Activated naive CD8-positive, alpha-beta T cell (primary cell): Measurements from ENCODE around the gene RANBP3.

ENCODE experiments used
- H3K27ac Mint-ChIP-seq: one replicate; pipeline ENCODE4 v1.8.0; 2021; ENCODE audit warnings: mixed read lengths
- H3K27me3 Mint-ChIP-seq: one replicate; pipeline ENCODE4 v1.8.0; 2021; ENCODE audit warnings: mixed read lengths
- H3K36me3 Mint-ChIP-seq: one replicate; pipeline ENCODE4 v1.8.0; 2021; ENCODE audit warnings: mixed read lengths
- H3K4me1 Mint-ChIP-seq: one replicate; pipeline ENCODE4 v1.8.0; 2021; ENCODE audit warnings: low read depth, mixed read lengths
- H3K4me3 Mint-ChIP-seq: one replicate; pipeline ENCODE4 v1.8.0; 2021; ENCODE audit warnings: mild to moderate bottlenecking, mixed read lengths
- H3K9me3 Mint-ChIP-seq: one replicate; pipeline ENCODE4 v1.8.0; 2021; ENCODE audit warnings: low read depth, mixed read lengths

The RANBP3 gene

GRCh38 chr19:5985098-5985783 is 7.3 kb upstream of the RANBP3 start:
- Mint-ChIP-seq H3K4me3 (no peak overlapping the region), H3K36me3 (no peaks in the 10 kb centered on the region), H3K9me3 (no peaks in the 10 kb centered on the region), H3K27ac (no peak overlapping the region), H3K27me3 (no peaks in the 10 kb centered on the region), H3K4me1 (peaks cover 23% of the 10 kb centered on the region)

GRCh38 chr19:5984600-5984999 is 6.7 kb upstream of the RANBP3 start:
- Mint-ChIP-seq H3K4me3 (no peak overlapping the region), H3K36me3 (no peaks in the 10 kb centered on the region), H3K27me3 (no peaks in the 10 kb centered on the region), H3K9me3 (no peaks in the 10 kb centered on the region), H3K27ac (no peak overlapping the region), H3K4me1 (peaks cover 24% of the 10 kb centered on the region)

DNA sequence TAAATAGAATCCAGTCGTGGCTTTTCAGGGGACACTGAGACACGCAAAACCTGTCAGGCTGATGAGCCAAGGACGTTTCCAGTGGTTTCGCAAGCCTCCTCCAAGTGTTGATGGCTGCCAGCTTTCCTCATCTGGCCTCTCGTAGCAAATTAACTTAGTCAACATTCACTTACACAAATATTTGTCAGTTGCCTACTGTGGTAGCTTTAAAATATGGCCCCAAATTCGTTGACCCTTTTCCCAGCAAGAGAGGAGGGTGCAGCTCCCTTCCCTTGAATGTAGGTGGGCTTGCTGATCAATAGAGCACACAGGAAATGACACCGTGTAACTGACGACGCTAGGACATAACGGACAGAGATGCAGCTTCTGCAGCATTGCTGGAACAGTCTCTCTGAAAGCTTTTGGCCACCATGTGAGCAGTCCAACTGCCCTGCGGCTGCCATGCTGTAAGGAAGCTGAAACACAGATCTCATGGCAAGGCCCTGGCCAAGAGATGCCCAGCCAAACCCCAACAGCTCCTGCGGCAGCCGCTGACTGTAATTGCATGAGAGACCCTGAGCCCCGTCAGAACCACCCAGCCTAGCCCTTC is 5.5 kb upstream of the RANBP3 start:
- Mint-ChIP-seq H3K4me3 (no peak overlapping the region), H3K36me3 (no peaks in the 10 kb centered on the region), H3K27me3 (no peaks in the 10 kb centered on the region), H3K27ac (peak overlapping the region; percentile 75), H3K4me1 (peaks cover 27% of the 10 kb centered on the region), H3K9me3 (no peaks in the 10 kb centered on the region)

GRCh38 chr19:5978606-5979552 is 939 bp upstream of the RANBP3 start:
- peaks cover 8% of the 10 kb centered on the region for H3K36me3 Mint-ChIP-seq
- no peaks in the 10 kb centered on the region for H3K27me3 Mint-ChIP-seq
- H3K27ac Mint-ChIP-seq: peak overlapping the region; percentile 96
- H3K4me1 Mint-ChIP-seq: peaks cover 54% of the 10 kb centered on the region
- no peaks in the 10 kb centered on the region for H3K9me3 Mint-ChIP-seq
- peak overlapping the region; percentile 97 for H3K4me3 Mint-ChIP-seq

DNA sequence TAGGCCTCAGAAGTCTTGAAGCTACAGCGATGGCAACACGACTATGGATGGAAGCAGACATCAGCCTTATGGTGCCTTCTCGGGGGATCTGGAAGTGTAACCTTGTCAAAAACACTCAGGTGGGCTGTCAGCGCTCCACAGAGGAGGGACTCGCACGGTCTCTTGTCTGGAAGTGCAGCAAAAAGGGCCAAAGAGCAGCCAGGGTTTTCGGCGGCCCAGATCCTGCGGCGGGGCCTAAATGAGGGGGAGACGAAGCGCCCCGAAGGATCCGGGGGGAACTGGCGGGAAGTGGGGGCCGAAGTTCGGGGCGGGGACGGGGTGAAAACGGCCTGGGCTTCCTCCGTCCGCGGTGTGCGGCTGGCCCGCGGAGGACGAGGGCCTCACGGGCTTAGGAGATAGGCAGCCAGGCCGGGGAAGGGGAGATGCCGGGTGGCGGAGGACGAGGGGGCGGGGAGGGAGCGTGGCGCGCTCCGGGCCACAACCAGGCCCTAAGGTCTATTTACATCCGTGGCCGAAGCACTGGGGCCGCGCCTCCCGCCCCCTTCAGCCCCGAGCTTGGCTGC is 637 bp downstream of the RANBP3 start:
- Mint-ChIP-seq H3K27me3 (no peaks in the 10 kb centered on the region), H3K4me1 (peaks cover 53% of the 10 kb centered on the region), H3K9me3 (no peaks in the 10 kb centered on the region), H3K4me3 (peak overlapping the region; percentile 97), H3K36me3 (peaks cover 8% of the 10 kb centered on the region), H3K27ac (peak overlapping the region; percentile 97)

DNA sequence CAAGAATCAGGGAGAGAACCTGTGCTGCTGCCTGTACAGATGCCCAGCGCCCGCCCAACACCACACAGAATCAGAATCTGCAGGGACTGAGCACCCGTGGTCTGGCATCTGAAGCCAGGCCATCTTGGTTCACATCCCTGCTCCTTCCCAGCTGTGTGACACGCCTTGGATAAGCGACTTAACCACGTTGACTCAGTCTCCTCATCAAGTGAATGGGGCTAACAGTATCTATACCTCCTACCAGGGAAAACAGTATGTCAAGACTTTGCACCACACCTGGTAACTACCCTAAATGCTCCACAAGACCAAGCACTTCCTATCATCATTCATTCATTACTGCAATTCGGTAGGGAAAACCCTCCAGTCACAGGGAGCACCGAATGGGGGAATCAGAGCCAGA is 1.2 kb downstream of the RANBP3 start:
- peaks cover 58% of the 10 kb centered on the region for H3K4me1 Mint-ChIP-seq
- H3K27me3 Mint-ChIP-seq: no peaks in the 10 kb centered on the region
- peaks cover 8% of the 10 kb centered on the region for H3K36me3 Mint-ChIP-seq

GRCh38 chr19:5975388-5975728 is 2.6 kb downstream of the RANBP3 start:
- Mint-ChIP-seq H3K36me3 (peaks cover 12% of the 10 kb centered on the region), H3K27ac (peak overlapping the region; percentile 87), H3K4me1 (peaks cover 69% of the 10 kb centered on the region), H3K4me3 (peak overlapping the region; percentile 97), H3K9me3 (no peaks in the 10 kb centered on the region), H3K27me3 (no peaks in the 10 kb centered on the region)

More for the DNA sequence above, 1.2 kb downstream of the RANBP3 start:
- H3K4me3 Mint-ChIP-seq: peak overlapping the region; percentile 97
- H3K9me3 Mint-ChIP-seq: no peaks in the 10 kb centered on the region
- peak overlapping the region; percentile 97 for H3K27ac Mint-ChIP-seq

GRCh38 chr19:5974721-5975387 is 3.1 kb downstream of the RANBP3 start:
- Mint-ChIP-seq H3K4me1 (peaks cover 73% of the 10 kb centered on the region), H3K9me3 (no peaks in the 10 kb centered on the region), H3K36me3 (peaks cover 12% of the 10 kb centered on the region), H3K27ac (peak overlapping the region; percentile 87), H3K4me3 (peak overlapping the region; percentile 97), H3K27me3 (no peaks in the 10 kb centered on the region)

GRCh38 chr19:5973867-5974635 is 3.9 kb downstream of the RANBP3 start:
- Mint-ChIP-seq H3K27ac (peak overlapping the region; percentile 87), H3K9me3 (no peaks in the 10 kb centered on the region), H3K4me3 (peak overlapping the region; percentile 97), H3K4me1 (peaks cover 79% of the 10 kb centered on the region), H3K27me3 (no peaks in the 10 kb centered on the region), H3K36me3 (peaks cover 12% of the 10 kb centered on the region)

DNA sequence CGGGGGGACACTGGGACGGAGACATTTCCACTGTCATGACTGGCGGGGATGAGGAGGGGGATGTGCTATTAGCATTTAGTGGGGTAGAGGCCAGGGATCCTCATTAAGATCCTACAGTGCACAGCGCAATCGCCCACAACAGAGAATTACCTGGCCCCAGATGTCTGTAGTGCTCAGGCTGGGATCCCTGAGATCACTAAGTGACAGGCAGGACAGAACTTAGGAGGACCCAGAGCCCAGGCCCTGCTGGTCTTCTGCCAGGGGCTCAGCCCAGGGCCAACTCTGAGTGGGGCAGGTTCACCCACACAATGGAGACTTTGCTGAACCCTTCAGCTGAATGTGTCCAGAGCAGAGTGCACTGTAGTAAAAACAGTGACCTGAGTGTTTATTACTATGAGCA is 4.6 kb downstream of the RANBP3 start:
- peaks cover 82% of the 10 kb centered on the region for H3K4me1 Mint-ChIP-seq
- H3K9me3 Mint-ChIP-seq: no peaks in the 10 kb centered on the region
- peaks cover 12% of the 10 kb centered on the region for H3K36me3 Mint-ChIP-seq
- peak overlapping the region; percentile 16 for H3K27ac Mint-ChIP-seq
- H3K27me3 Mint-ChIP-seq: no peaks in the 10 kb centered on the region
- no peak overlapping the region for H3K4me3 Mint-ChIP-seq

- H3K27ac Mint-ChIP-seq: peak overlapping the region; percentile 64
- H3K36me3 Mint-ChIP-seq: peaks cover 12% of the 10 kb centered on the region
- H3K27me3 Mint-ChIP-seq: no peaks in the 10 kb centered on the region
- H3K9me3 Mint-ChIP-seq: no peaks in the 10 kb centered on the region
- H3K4me3 Mint-ChIP-seq: no peak overlapping the region
- peaks cover 87% of the 10 kb centered on the region for H3K4me1 Mint-ChIP-seq
Observed at GRCh38 chr19:5972355-5972731, 5.6 kb downstream of the RANBP3 start.

GRCh38 chr19:5971714-5972354 is 6.1 kb downstream of the RANBP3 start:
- H3K4me3 Mint-ChIP-seq: no peak overlapping the region
- H3K27ac Mint-ChIP-seq: peak overlapping the region; percentile 79
- peaks cover 89% of the 10 kb centered on the region for H3K4me1 Mint-ChIP-seq
- no peaks in the 10 kb centered on the region for H3K27me3 Mint-ChIP-seq
- peaks cover 12% of the 10 kb centered on the region for H3K36me3 Mint-ChIP-seq
- H3K9me3 Mint-ChIP-seq: no peaks in the 10 kb centered on the region

- Mint-ChIP-seq H3K27ac (peak overlapping the region; percentile 72), H3K4me3 (no peak overlapping the region), H3K9me3 (no peaks in the 10 kb centered on the region), H3K27me3 (no peaks in the 10 kb centered on the region), H3K4me1 (peaks cover 89% of the 10 kb centered on the region), H3K36me3 (peaks cover 4% of the 10 kb centered on the region)
Observed at GRCh38 chr19:5969476-5969875, 8.5 kb downstream of the RANBP3 start.
